ENCODE data around the gene NACC1.
A peak's percentile ranks its signal among the peaks of the same experiment; 100 is the strongest.

The NACC1 gene

GRCh38 chr19:13117772-13118423 lies at the start of gene NACC1:
TSS of gene NACC1 (plus strand) at chr19:13118264. CDS start at chr19:13135208, 16,944 bp downstream.
- DNase-seq (ENCODE audit: low read depth): peak; percentile 90

DNA sequence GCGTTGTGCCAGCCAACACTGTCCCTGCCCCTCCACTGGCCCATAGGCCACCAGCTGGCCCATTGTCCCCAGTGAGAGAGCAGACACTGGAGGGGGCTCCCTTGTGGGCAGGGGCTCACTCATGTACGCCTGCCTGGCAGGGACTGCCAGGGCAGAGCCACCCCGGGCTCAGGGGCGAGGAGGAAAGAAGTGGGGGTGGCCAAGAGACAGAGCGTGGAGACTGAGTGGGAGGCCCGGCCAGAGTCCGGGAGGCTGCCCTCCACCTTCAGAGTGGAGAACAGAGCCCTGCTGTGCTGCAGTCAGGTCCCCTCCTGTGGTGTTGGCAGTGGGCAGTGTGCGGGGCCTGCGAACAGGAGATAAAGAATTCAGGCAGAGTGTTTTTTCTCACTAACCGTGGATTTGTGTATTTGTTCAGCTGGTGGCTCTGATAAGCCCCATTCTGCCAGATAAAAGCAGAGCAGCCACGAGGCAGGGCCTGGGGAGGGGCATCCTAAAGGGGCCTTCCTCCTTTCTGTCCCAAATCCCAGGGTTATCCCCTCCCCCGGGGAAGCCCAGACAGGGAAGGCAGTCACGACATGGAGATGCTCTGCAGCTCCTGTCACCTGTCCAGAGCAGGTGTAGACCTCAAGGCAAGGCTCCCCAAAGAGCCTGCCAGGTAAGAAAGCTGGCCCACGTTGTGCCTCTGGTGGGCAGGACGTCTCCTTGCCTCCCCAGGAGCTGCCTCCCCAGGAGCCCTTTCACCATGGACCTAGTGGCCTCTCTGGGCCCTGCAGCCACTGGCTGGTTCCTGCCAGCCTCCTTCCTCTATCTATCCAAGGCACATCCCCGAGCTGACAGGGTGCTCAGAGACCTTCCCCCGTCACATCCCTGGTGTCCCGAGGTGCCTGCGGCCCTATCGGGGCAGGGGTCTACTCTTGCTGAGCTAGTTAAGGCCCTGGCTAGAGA lies 48.4 kb upstream of the NACC1 start:
- DNase-seq (ENCODE audit: low read depth): no peak

- no peak for DNase-seq (ENCODE audit: low read depth)
Observed at GRCh38 chr19:13070425-13071140, 47.5 kb upstream of the NACC1 start.

- no peak for DNase-seq (ENCODE audit: low read depth)
Observed at GRCh38 chr19:13071444-13072187, 46.4 kb upstream of the NACC1 start.

GRCh38 chr19:13072188-13072908 lies 45.7 kb upstream of the NACC1 start:
- no peak for DNase-seq (ENCODE audit: low read depth)

DNA sequence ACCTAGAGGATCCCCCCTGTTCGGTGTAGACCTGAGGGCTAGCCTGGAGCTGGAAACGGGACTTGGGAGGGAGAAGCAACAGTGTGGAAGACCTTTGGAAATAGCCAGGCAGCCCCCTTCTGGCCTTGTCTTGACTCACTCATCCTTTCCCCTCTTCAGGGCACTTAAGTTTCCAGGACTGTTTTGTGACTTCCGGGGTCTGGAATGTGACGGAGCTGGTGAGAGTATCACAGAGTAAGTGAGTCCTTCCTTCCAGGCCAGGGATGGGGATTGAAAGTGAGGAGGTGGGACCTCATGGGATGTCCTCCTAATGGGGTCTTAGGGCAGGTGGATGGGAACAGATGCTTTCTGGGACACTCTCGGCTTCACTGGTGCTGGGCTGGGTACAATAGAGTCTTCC lies 44.8 kb upstream of the NACC1 start:
- DNase-seq (ENCODE audit: low read depth): no peak

- DNase-seq (ENCODE audit: low read depth): no peak
Observed at GRCh38 chr19:13074378-13074777, 43.7 kb upstream of the NACC1 start.

GRCh38 chr19:13076320-13076719 lies 41.7 kb upstream of the NACC1 start:
- DNase-seq (ENCODE audit: low read depth): no peak

GRCh38 chr19:13076787-13077186 lies 41.3 kb upstream of the NACC1 start:
- DNase-seq (ENCODE audit: low read depth): no peak

DNA sequence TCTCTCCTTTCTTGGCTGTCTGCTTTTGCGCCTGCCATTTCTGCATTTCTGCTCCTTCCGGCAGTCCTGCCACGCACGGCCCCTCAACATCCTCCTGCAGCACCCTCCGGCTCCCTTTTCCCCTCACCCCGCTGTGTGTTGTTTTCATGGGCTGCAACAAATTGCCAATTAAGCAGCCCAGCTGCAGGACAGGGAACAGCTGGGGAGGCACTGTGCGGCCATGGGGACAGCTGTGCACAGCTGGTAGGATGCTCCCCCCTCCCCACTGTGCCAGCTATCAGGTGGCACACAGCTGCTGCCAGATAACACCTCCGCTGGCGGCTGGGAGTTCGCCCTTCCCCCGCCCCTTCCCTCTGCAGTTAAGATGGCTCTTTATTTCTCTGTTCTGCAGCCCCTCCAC lies 40.8 kb upstream of the NACC1 start:
- DNase-seq (ENCODE audit: low read depth): no peak

DNA sequence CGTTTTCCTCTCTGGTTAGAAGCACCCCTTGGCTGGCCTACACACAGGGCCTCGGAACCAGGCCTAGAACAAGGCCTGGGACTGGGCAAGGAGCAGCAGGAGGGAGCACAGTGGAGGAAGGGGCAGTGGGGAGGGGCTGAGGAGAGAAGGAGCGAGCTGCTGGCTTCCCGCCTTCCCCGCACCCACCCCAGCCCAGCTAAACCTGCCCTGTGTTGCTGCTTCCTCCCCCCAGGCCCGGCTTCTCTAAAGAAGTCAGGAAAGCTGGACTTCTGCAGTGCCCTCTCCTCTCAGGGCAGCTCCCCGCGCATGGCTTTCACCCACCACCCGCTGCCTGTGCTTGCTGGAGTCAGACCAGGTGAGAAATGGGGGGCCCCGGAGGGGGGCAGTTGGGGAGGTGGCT lies 39.7 kb upstream of the NACC1 start:
- no peak for DNase-seq (ENCODE audit: low read depth)

- DNase-seq (ENCODE audit: low read depth): no peak
Observed at GRCh38 chr19:13078897-13079541, 39.0 kb upstream of the NACC1 start.

GRCh38 chr19:13079542-13079986 lies 38.5 kb upstream of the NACC1 start:
- DNase-seq (ENCODE audit: low read depth): no peak

DNA sequence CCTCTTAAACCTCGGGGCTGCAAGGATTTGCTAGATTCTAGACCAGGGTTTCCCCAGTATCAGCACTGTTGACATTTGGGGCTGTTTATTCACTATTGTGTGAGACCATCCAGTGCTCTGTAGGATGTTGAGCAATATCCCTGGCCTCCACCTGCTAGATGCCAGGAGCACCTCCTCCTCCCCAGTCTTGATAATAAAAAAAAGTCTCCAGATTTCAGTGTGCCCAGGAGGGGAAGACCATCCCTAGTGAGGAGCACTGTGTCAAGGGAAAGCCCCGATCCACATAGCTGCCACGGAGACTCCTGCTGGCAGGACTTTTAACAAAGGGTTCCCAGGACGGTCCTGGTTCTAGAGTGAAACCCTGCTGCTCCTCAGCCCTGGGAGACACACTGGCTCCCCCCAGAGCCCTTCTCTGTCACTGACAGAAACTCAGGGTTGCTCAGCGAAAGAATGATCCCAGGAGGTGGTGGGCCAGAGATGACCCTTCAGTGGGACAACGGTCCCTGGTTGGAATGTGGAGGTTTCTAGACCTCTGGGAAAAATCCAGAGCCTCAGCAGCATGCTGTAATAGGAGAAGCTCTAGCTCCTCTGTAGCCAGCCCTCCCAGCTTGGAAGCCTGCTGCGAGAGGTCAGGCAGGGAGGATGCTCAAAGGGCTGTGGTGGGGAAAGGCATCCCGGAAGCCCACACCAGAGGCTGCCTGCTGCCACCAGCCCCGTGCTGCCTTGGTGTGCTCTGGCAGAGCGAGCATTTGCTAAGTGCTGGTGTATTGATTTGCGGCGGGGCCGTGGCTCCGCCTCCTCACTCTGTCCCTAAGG lies 35.7 kb upstream of the NACC1 start:
- no peak for DNase-seq (ENCODE audit: low read depth)

- no peak for DNase-seq (ENCODE audit: low read depth)
Observed at GRCh38 chr19:13083008-13083404, 35.1 kb upstream of the NACC1 start.

DNA sequence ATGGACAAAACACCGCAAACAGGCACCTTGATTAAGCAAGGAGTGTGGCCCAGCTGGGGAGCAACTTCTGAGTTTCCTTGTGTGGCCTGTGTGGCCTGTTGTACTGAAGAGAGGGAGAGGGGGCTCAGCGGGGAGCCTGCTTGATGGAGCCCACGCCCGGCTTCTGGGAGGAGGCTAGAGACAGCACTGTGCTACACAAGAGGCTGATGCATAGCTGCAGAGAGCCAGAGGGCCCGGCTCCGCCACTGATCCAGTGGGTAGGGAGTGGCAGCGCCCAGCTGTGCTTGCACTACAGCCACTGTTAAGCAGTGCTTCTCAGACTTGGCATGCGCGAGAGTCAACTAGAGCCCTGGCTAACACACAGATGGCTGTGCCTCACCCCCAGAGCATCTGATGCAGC lies 34.4 kb upstream of the NACC1 start:
- no peak for DNase-seq (ENCODE audit: low read depth)

GRCh38 chr19:13085666-13086065 lies 32.4 kb upstream of the NACC1 start:
- no peak for DNase-seq (ENCODE audit: low read depth)

DNA sequence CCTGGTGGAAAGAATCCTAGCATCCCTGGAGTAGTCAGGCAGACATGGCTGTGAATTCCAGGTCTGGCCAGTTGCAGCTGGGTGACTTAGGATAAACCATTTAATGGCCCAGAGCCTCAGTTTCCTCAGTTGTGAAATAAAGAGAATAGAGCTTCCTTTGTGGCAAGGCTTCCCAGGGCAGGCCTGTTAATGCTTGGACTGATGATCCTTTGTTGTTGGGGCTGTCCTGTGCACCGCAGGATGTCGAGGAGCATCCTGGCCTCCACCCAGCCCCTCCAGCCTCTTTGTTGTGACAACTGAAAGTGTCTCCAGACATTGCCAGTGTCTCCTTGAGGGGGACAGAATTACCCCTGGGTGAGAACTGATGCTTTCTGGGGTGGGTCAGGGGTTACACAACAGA lies 31.7 kb upstream of the NACC1 start:
- no peak for DNase-seq (ENCODE audit: low read depth)

DNA sequence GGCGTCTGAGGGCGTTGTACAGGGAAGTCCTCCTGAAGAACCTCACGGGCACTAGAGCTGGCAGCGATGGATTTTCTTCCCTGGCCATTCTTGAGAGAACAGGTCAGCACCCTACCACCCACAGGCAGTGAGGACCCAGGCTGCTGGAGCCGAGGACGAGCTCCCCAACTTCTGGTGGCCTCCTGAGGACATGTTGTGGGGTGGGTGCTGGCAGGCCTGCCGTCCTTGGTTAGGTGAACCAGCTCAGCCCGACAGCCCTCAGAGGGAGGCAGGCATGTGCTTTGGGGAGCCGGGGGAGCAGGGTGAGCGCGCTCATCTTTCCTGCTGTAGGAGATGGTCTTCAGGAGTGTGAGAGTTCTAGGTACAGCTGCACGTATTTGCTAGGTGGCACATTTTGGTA lies 30.8 kb upstream of the NACC1 start:
- no peak for DNase-seq (ENCODE audit: low read depth)

Data from activated T-cell treated with anti-CD3 and anti-CD28 coated beads for 24 hours (primary cell).